ENCODE measurements around the gene CCDC15.
"Not testable (repeated sequence)": the region's sequence is repeated elsewhere in the genome, so short reads cannot be mapped to it uniquely, and the experiment has no call there.

Gene CCDC15

DNA sequence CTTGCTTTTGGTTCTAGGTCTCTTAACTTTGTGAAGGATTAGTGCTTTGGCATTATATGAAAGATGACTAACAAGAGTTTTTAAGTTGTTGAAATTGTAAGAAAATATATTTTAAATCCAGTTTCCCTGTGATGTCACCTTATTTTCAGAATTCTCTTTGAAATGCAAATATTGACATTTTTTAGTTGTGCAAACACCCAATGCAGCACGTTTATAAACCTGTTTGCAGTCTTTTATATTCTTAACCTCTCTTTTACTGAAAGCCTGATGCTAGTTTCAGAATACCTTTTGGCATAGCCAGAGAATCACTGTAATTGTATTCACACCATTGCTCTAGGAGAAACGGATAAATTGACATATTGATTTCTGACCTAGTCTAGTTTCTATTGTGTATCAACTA, 66.3 kb downstream of the CCDC15 start:
- Histone ChIP-seq H3K9ac (ENCODE audit: low read depth, low read length, poor library complexity, severe bottlenecking) (no peak overlapping the region), H3K27me3 (ENCODE audit: insufficient read depth, low read length, poor library complexity, severe bottlenecking) (no peaks in the 10 kb centered on the region), H2AFZ (ENCODE audit: low read length) (no peak overlapping the region), H3K4me2 (ENCODE audit: low read depth, low read length, poor library complexity, severe bottlenecking) (no peak overlapping the region), H3K4me3 (ENCODE audit: low read length, poor library complexity, severe bottlenecking) (no peak overlapping the region), H3K4me1 (ENCODE audit: insufficient read depth, low read length, poor library complexity, severe bottlenecking) (no peaks in the 10 kb centered on the region), H3K9me2 (replicated peaks; ENCODE audit: low read depth, low read length) (no peaks in the 10 kb centered on the region), H3F3A (ENCODE audit: low read depth) (no peaks in the 10 kb centered on the region), H3K79me2 (ENCODE audit: insufficient read depth, low read length) (no peaks in the 10 kb centered on the region), H4K20me1 (ENCODE audit: insufficient read depth, low read length, poor library complexity, severe bottlenecking) (no peaks in the 10 kb centered on the region), H3K9me3 (ENCODE audit: insufficient read depth, low read depth, low read length) (no peaks in the 10 kb centered on the region), H3K36me3 (ENCODE audit: insufficient read depth, low read length) (no peaks in the 10 kb centered on the region; the same call in 1 of the 2 replicates)
- TF ChIP-seq EZH2phosphoT487 (IDR thresholded peaks at IDR 0.05; ENCODE audit: borderline replicate concordance): no peak
- no peak for TF ChIP-seq CTCF (conservative IDR thresholded peaks at IDR 0.05; ENCODE audit: low read length)

GRCh38 chr11:125022551-125022950, 68.5 kb downstream of the CCDC15 start:
- Histone ChIP-seq H3K9me2 (replicated peaks; ENCODE audit: low read depth, low read length) (no peaks in the 10 kb centered on the region), H3K4me3 (ENCODE audit: low read length, poor library complexity, severe bottlenecking) (no peak overlapping the region), H3F3A (ENCODE audit: low read depth) (no peaks in the 10 kb centered on the region), H2AFZ (ENCODE audit: low read length) (no peak overlapping the region), H3K4me1 (ENCODE audit: insufficient read depth, low read length, poor library complexity, severe bottlenecking) (peaks cover 5% of the 10 kb centered on the region), H3K9me3 (ENCODE audit: insufficient read depth, low read depth, low read length) (no peaks in the 10 kb centered on the region), H3K36me3 (ENCODE audit: insufficient read depth, low read length) (no peaks in the 10 kb centered on the region; the same call in 1 of the 2 replicates), H3K79me2 (ENCODE audit: insufficient read depth, low read length) (no peaks in the 10 kb centered on the region), H3K9ac (ENCODE audit: low read depth, low read length, poor library complexity, severe bottlenecking) (no peak overlapping the region), H3K4me2 (ENCODE audit: low read depth, low read length, poor library complexity, severe bottlenecking) (no peak overlapping the region), H4K20me1 (ENCODE audit: insufficient read depth, low read length, poor library complexity, severe bottlenecking) (no peaks in the 10 kb centered on the region), H3K27me3 (ENCODE audit: insufficient read depth, low read length, poor library complexity, severe bottlenecking) (no peaks in the 10 kb centered on the region)
- TF ChIP-seq EZH2phosphoT487 (IDR thresholded peaks at IDR 0.05; ENCODE audit: borderline replicate concordance): no peak
- no peak for TF ChIP-seq CTCF (conservative IDR thresholded peaks at IDR 0.05; ENCODE audit: low read length)

DNA sequence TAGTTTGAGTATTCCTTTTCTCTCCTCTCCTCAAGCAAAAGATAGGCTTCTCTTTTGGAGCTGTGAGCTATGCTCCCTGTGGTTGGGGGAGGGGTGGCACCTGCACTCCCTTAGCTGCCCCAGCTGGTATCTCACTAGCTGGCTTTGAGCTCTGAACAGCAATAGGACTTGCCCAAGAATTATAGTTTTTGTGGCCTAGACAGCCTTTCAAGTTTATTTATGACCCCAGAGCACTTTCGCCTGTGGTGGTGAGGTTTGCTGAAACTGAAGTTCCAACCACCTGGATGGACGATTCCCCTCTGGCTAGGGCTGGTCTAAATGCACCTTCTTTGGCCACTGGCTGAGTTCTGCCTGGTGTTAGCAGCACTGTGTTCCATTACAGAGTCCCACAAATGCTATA, 72.0 kb downstream of the CCDC15 start:
- no peak overlapping the region for H3K4me3 ChIP-seq (ENCODE audit: low read length, poor library complexity, severe bottlenecking)
- H3K4me2 ChIP-seq (ENCODE audit: low read depth, low read length, poor library complexity, severe bottlenecking): no peak overlapping the region

DNA sequence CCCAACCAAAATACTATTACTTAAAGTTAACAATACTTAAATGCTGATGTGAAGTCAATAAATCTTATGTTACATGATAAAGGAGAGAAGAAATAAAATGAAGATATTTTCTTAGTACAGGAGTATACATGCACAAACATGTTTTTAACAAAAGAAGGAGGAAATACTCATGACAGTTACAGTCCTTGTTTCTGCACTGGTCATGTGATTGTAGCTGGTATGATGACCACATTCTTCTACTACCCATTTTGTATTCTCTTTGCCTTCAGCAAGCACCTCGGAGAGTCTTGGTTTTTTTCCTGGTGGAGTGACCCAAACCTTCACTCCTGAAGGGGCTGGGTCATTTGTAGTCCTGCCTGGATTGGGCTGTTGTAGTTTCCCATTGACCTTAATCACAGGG, 75.4 kb downstream of the CCDC15 start:
- H4K20me1 ChIP-seq (ENCODE audit: insufficient read depth, low read length, poor library complexity, severe bottlenecking); H3K9me2 ChIP-seq (replicated peaks; ENCODE audit: low read depth, low read length); H3K4me1 ChIP-seq (ENCODE audit: insufficient read depth, low read length, poor library complexity, severe bottlenecking); H3K9ac ChIP-seq (ENCODE audit: low read depth, low read length, poor library complexity, severe bottlenecking); H3K4me3 ChIP-seq (ENCODE audit: low read length, poor library complexity, severe bottlenecking); H3K4me2 ChIP-seq (ENCODE audit: low read depth, low read length, poor library complexity, severe bottlenecking); H3F3A ChIP-seq (ENCODE audit: low read depth); H3K27me3 ChIP-seq (ENCODE audit: insufficient read depth, low read length, poor library complexity, severe bottlenecking); H2AFZ ChIP-seq (ENCODE audit: low read length); H3K9me3 ChIP-seq (ENCODE audit: insufficient read depth, low read depth, low read length); H3K79me2 ChIP-seq (ENCODE audit: insufficient read depth, low read length): not testable (repeated sequence)
- peaks cover 11% of the 10 kb centered on the region; the same call in 1 of the 2 replicates for H3K36me3 ChIP-seq (ENCODE audit: insufficient read depth, low read length)

More for the DNA sequence above, 72.0 kb downstream of the CCDC15 start:
- TF ChIP-seq CTCF (conservative IDR thresholded peaks at IDR 0.05; ENCODE audit: low read length) (no peak), EZH2phosphoT487 (IDR thresholded peaks at IDR 0.05; ENCODE audit: borderline replicate concordance) (no peak)
- peaks cover 11% of the 10 kb centered on the region; the same call in 1 of the 2 replicates for H3K36me3 ChIP-seq (ENCODE audit: insufficient read depth, low read length)
- peaks cover 5% of the 10 kb centered on the region for H3K4me1 ChIP-seq (ENCODE audit: insufficient read depth, low read length, poor library complexity, severe bottlenecking)
- H3K9me2 ChIP-seq (replicated peaks; ENCODE audit: low read depth, low read length): no peaks in the 10 kb centered on the region
- no peak overlapping the region for H3K9ac ChIP-seq (ENCODE audit: low read depth, low read length, poor library complexity, severe bottlenecking)
- peaks cover 3% of the 10 kb centered on the region; the same call in 1 of the 2 replicates for H3K9me3 ChIP-seq (ENCODE audit: insufficient read depth, low read depth, low read length)
- no peak overlapping the region for H2AFZ ChIP-seq (ENCODE audit: low read length)
- no peaks in the 10 kb centered on the region for H3F3A ChIP-seq (ENCODE audit: low read depth)
- no peaks in the 10 kb centered on the region for H3K79me2 ChIP-seq (ENCODE audit: insufficient read depth, low read length)
- no peaks in the 10 kb centered on the region for H4K20me1 ChIP-seq (ENCODE audit: insufficient read depth, low read length, poor library complexity, severe bottlenecking)
- no peaks in the 10 kb centered on the region for H3K27me3 ChIP-seq (ENCODE audit: insufficient read depth, low read length, poor library complexity, severe bottlenecking)

All from Loucy (cell line).